DMS53 treated with DMSO at 0.1 percent for 48 hours (cell line): ENCODE measurements around the gene CA11.
"Not testable (repeated sequence)": the region's sequence is repeated elsewhere in the genome, so short reads cannot be mapped to it uniquely, and the experiment has no call there.

ENCODE experiments used
- DNase-seq: peaks from one replicate; lab custom pipeline; 2025; ENCODE audit not compliant: unreplicated experiment; lab: John Stamatoyannopoulos, UW

The CA11 gene

GRCh38 chr19:48644839-48645619 is 958 bp downstream of the CA11 start:
- DNase-seq, result peak; percentile 61

- no peak for DNase-seq
Measured at GRCh38 chr19:48644355-48644754, 1.6 kb downstream of the CA11 start.

- no peak for DNase-seq
Measured at GRCh38 chr19:48642862-48643261, 3.1 kb downstream of the CA11 start.

- no peak for DNase-seq
Measured at GRCh38 chr19:48641850-48642249, 4.1 kb downstream of the CA11 start.

- DNase-seq, result no peak
Measured at GRCh38 chr19:48639483-48640375, 6.3 kb downstream of the CA11 start.

- no peak for DNase-seq
Measured at GRCh38 chr19:48638831-48639381, 7.1 kb downstream of the CA11 start.

GRCh38 chr19:48637948-48638830 is 7.8 kb downstream of the CA11 start:
- peak; percentile 80 for DNase-seq

- DNase-seq, result peak; percentile 95
Measured at GRCh38 chr19:48637449-48637947, 8.5 kb downstream of the CA11 start.

GRCh38 chr19:48636859-48637448 is 9.0 kb downstream of the CA11 start, which contains the start of gene DBP:
TSS of gene DBP (minus strand) at chr19:48637379. CDS start at chr19:48636994, 385 bp downstream.
- DNase-seq, result peak; percentile 63

GRCh38 chr19:48635966-48636858 is 9.8 kb downstream of the CA11 start:
- no peak for DNase-seq

- peak; percentile 45 for DNase-seq
Measured at GRCh38 chr19:48635263-48635965, 10.6 kb downstream of the CA11 start.

GRCh38 chr19:48634424-48635262 is 11.3 kb downstream of the CA11 start:
- DNase-seq, result peak; percentile 90

- DNase-seq, result no peak
Measured at GRCh38 chr19:48634036-48634342, 12.0 kb downstream of the CA11 start.

GRCh38 chr19:48633148-48634035 is 12.6 kb downstream of the CA11 start:
- DNase-seq, result no peak

GRCh38 chr19:48632692-48633147 is 13.3 kb downstream of the CA11 start:
- no peak for DNase-seq

GRCh38 chr19:48632286-48632685 is 13.7 kb downstream of the CA11 start:
- DNase-seq, result not testable (repeated sequence)

GRCh38 chr19:48631225-48631624 is 14.8 kb downstream of the CA11 start:
- DNase-seq, result no peak
